Astrocyte of the spinal cord (primary cell): ENCODE data around the gene PRRT3.

ENCODE experiments used
- DNase-seq: peaks from one replicate; pipeline ENCODE4 v3.0.0; 2011; ENCODE audit warnings: low read depth, low spot score
- H3K4me3 ChIP-seq: 2 replicates; pipeline ENCODE4 v1.5.1; 2011; ENCODE audit warnings: low read depth, mild to moderate bottlenecking, low read length, moderate library complexity
- CTCF ChIP-seq: IDR thresholded peaks from 2 replicates; pipeline ENCODE4 v1.5.1; 2012; ENCODE audit warnings: low read depth, mild to moderate bottlenecking, low read length, inconsistent platforms
- in situ Hi-C: cut with HindIII; loops from 2 replicates; pipeline ENCODE4 v1.10.0; 2017; ENCODE audit warnings: low sequenced_read_pairs

PRRT3 gene

GRCh38 chr3:9914559-9915253, 37.5 kb downstream of the PRRT3 start:
- DNase-seq = no peak
- H3K4me3 ChIP-seq = no peak overlapping the region
- in situ Hi-C loops = no loop called here
- no peak for TF ChIP-seq CTCF

GRCh38 chr3:9914011-9914410, 38.2 kb downstream of the PRRT3 start:
- H3K4me3 ChIP-seq = no peak overlapping the region
- TF ChIP-seq CTCF = no peak
- no peak for DNase-seq
- in situ Hi-C loops = no loop called here

GRCh38 chr3:9913601-9914000, 38.6 kb downstream of the PRRT3 start:
- TF ChIP-seq CTCF = no peak
- no peak for DNase-seq
- in situ Hi-C loops = no loop called here
- no peak overlapping the region for H3K4me3 ChIP-seq

- no peak for TF ChIP-seq CTCF
- H3K4me3 ChIP-seq = no peak overlapping the region
- peak; percentile 62 for DNase-seq
- in situ Hi-C loops = no loop called here
These were observed 39.8 kb downstream of the PRRT3 start for GRCh38 chr3:9912294-9912935.

GRCh38 chr3:9911863-9912262, 40.3 kb downstream of the PRRT3 start:
- H3K4me3 ChIP-seq = no peak overlapping the region
- in situ Hi-C loops = no loop called here
- no peak for DNase-seq
- no peak for TF ChIP-seq CTCF

- TF ChIP-seq CTCF = no peak
- no peak for DNase-seq
- no peak overlapping the region for H3K4me3 ChIP-seq
- in situ Hi-C loops = no loop called here
These were observed 42.8 kb downstream of the PRRT3 start for GRCh38 chr3:9909221-9910013.
